SK-N-SH (cell line): Measurements from ENCODE around the gene MAN1A2. TPM values are rescaled to one million over a fixed set of nuclear protein-coding genes. Genes with fewer than 3 reads are reported as not detected.
A peak's percentile ranks its signal among the peaks of the same experiment; 100 is the strongest.

Experiments used
- CTCF ChIA-PET: fragments of 300-600, 350-600 bp; formaldehyde crosslinking; extraction: SDS; loops from one replicate; lab custom pipeline; 2021; lab: Yijun Ruan, JAX
- POLR2A ChIA-PET: fragments of 350-600 bp; sonication (Branson Sonifier 250); formaldehyde crosslinking; extraction: SDS; loops from one replicate; lab custom pipeline; 2020; ENCODE audit warnings: antibody characterized with exemption, inconsistent platforms; lab: Yijun Ruan, JAX
- DNase-seq: peaks from one replicate; pipeline ENCODE4 v3.0.0; 2012
- H2AFZ ChIP-seq: fragments of 200-600 bp; sonication (generic); 2 replicates; pipeline ENCODE4 v1.8.1; 2016; ENCODE audit warnings: antibody characterized with exemption, mild to moderate bottlenecking, low read depth
- H3F3A ChIP-seq: fragments of 200-600 bp; sonication (generic); replicated peaks from 2 replicates; pipeline ENCODE3; 2016; ENCODE audit warnings: antibody characterized with exemption, mild to moderate bottlenecking; ENCODE audit not compliant: insufficient read depth
- H3K27ac ChIP-seq, 2 experiments: fragments of 200-500 bp in 1 of 2; fragments of 200-600 bp in 1 of 2; sonication (Bioruptor generic) in 1 of 2; sonication (generic), shearing (Covaris generic) in 1 of 2; 2 replicates each; pipeline versions ENCODE4 v1.5.1 to v1.6.1; 2014 to 2016; ENCODE audit warnings: low read depth in 2 of 2, inconsistent platforms in 1 of 2, low read length in 1 of 2, mild to moderate bottlenecking in 1 of 2, mixed read lengths in 1 of 2
- H3K27me3 ChIP-seq: fragments of 200-600 bp; sonication (generic), shearing (Covaris generic); 2 replicates; pipeline ENCODE4 v1.6.1; 2016; ENCODE audit warnings: mixed run types; ENCODE audit not compliant: insufficient read depth
- H3K36me3 ChIP-seq, 2 experiments: fragments of 200-500 bp in 1 of 2; fragments of 200-600 bp in 1 of 2; sonication (Bioruptor generic) in 1 of 2; sonication (generic) in 1 of 2; replicated peaks in 1 of 2; 2 replicates each; pipeline versions ENCODE3 to v1.5.1; 2014 to 2016; ENCODE audit warnings: low read length in 1 of 2, mild to moderate bottlenecking in 1 of 2; ENCODE audit not compliant: insufficient read depth in 2 of 2, control insufficient read depth in 1 of 2
- H3K4me1 ChIP-seq, 2 experiments: fragments of 200-500 bp in 1 of 2; fragments of 200-600 bp in 1 of 2; sonication (Bioruptor generic) in 1 of 2; sonication (generic), shearing (Covaris generic) in 1 of 2; 2 replicates each; pipeline versions ENCODE4 v1.5.1 to v1.6.1; 2014 to 2016; ENCODE audit warnings: low read depth in 1 of 2, low read length in 1 of 2, mixed run types in 1 of 2; ENCODE audit not compliant: insufficient read depth in 2 of 2, control insufficient read depth in 1 of 2
- H3K4me2 ChIP-seq: fragments of 200-600 bp; sonication (generic), shearing (Covaris generic); 2 replicates; pipeline ENCODE4 v1.6.1; 2017; ENCODE audit warnings: mixed run types
- H3K4me3 ChIP-seq, 2 experiments: fragments of 200-500 bp in 1 of 2; fragments of 200-600 bp in 1 of 2; sonication (Bioruptor generic) in 1 of 2; sonication (generic), shearing (Covaris generic) in 1 of 2; 2 replicates each; pipeline versions ENCODE4 v1.5.1 to v1.8.1; 2014 to 2016; ENCODE audit warnings: low read depth in 2 of 2, inconsistent platforms in 1 of 2, low read length in 1 of 2, mild to moderate bottlenecking in 1 of 2, mixed read lengths in 1 of 2, moderate library complexity in 1 of 2
- H3K79me2 ChIP-seq: fragments of 200-600 bp; sonication (generic); 2 replicates; pipeline ENCODE4 v1.8.1; 2017; ENCODE audit warnings: mild to moderate bottlenecking; ENCODE audit not compliant: insufficient read depth
- H3K9ac ChIP-seq: fragments of 200-600 bp; sonication (generic); 2 replicates; pipeline ENCODE4 v1.6.1; 2017; ENCODE audit warnings: mixed run types
- H3K9me2 ChIP-seq: fragments of 200-600 bp; sonication (generic); 2 replicates; pipeline ENCODE4 v1.6.1; 2017; ENCODE audit warnings: mixed run types
- H3K9me3 ChIP-seq: fragments of 200-600 bp; sonication (generic); 2 replicates; pipeline ENCODE4 v1.6.1; 2017; ENCODE audit warnings: mixed run types, mild to moderate bottlenecking, moderate library complexity
- H4K20me1 ChIP-seq: fragments of 200-600 bp; sonication (generic); 2 replicates; pipeline ENCODE4 v1.6.1; 2017; ENCODE audit warnings: mild to moderate bottlenecking, mixed run types; ENCODE audit not compliant: insufficient read depth
- FOSL2 ChIP-seq: IDR thresholded peaks from 2 replicates; pipeline ENCODE4 v1.4.0; 2012; ENCODE audit warnings: low read depth, mild to moderate bottlenecking, moderate library complexity, borderline replicate concordance
- FOXJ3 ChIP-seq: sonication (generic); formaldehyde crosslinking; IDR thresholded peaks from 2 replicates; pipeline ENCODE4 v1.5.1; 2020; ENCODE audit warnings: mild to moderate bottlenecking, missing genetic modification reagents
- JUND ChIP-seq: IDR thresholded peaks from 2 replicates; pipeline ENCODE4 v1.4.0; 2012
- NRF1 ChIP-seq: IDR thresholded peaks from 2 replicates; pipeline ENCODE4 v1.6.1; 2012; ENCODE audit warnings: low read depth, mild to moderate bottlenecking, low read length
- SMC3 ChIP-seq: IDR thresholded peaks from 2 replicates; pipeline ENCODE4 v1.6.1; 2012; ENCODE audit warnings: low read depth, low read length, improper control_type of control experiment
- WGBS: methylation state at CpG from one replicate; pipeline ENCODE4 v1.1.6; 2017; ENCODE audit warnings: low lambda C conversion rate; 5-methylcytosine and 5-hydroxymethylcytosine counted together
- polyA plus RNA-seq, 3 experiments: library from polyadenylated mRNA; depleted of rRNA; stranded (reverse); fragments of >200 nt; gene quantifications; 2 replicates each; pipeline ENCODE4 v1.2.3, GENCODE V29; 2012
- TF ChIP-seq, protein P1 (sequence below): fragments of 150-350 bp; IDR thresholded peaks from 2 replicates; pipeline ENCODE4 v1.6.1; 2017; ENCODE audit warnings: antibody characterized with exemption, low read length, low read depth, borderline replicate concordance

MAN1A2 gene
- polyA plus RNA-seq, 1 of the 3 experiments (the other 2 are of a cell fraction), result 6.0 TPM

DNA sequence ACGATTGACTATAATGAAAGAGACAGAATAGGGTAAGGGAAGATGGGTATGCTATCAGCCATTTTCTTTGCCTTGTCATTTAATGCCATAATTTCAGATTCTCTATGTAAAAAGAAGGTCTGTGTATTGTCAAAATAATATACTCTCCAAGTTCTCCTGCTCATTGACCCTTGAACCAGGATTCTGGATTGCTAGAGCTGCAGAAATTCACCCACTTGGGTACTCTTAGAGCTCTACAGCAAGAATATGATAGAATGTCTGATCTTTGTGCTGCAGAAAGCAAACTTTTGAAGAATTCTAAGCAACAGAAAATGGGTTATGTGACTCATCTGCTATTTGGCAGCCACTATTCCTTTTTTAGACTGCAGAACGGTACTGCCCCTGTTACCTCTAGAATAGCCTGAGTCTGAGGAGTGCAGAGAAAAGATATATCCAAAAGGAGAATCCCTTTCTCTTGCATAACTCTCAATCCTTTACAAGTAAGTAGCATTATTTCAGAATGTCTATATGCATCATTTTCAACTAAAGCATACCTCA is 160.4 kb downstream of the MAN1A2 start:
- Histone ChIP-seq H4K20me1 (no peaks in the 10 kb centered on the region), H3K79me2 (no peaks in the 10 kb centered on the region), H3K9ac (no peak overlapping the region), H3K27ac (peak overlapping the region in 1 of 2 experiments; percentile 19; a peak in 1 of 4 replicates), H3K36me3 (peaks cover 12 to 19% of the 10 kb centered on the region in 2 experiments), H2AFZ (no peak overlapping the region)
- POLR2A ChIA-PET, result no interaction called here
- 0 out of 2 replicates have a peak, but pooled peaks have one; percentile 23 for TF ChIP-seq JUND
- no peak for TF ChIP-seq NRF1
- TF ChIP-seq, all 33 proteins: peak for 1
- no peaks in the 10 kb centered on the region for H3K9me2 ChIP-seq
- no peak for DNase-seq
- H3K27me3 ChIP-seq, result no peaks in the 10 kb centered on the region
- H3K9me3 ChIP-seq, result no peaks in the 10 kb centered on the region
- no peak overlapping the region for H3K4me3 ChIP-seq
- peaks cover 10% of the 10 kb centered on the region for H3F3A ChIP-seq
- H3K4me1 ChIP-seq, result no peaks in the 10 kb centered on the region
- CTCF ChIA-PET, result interaction anchor here (3.8 to 4.1 kb wide), 3 partner anchors 14 to 231 kb away, joined by 15 to 27 read pairs (median 24); no protein-coding TSS in a partner anchor
- 63% methylated on average over 2 of the region's 2 CpGs for WGBS
- H3K4me2 ChIP-seq, result no peak overlapping the region; the same call in 1 of the 2 replicates

DNA sequence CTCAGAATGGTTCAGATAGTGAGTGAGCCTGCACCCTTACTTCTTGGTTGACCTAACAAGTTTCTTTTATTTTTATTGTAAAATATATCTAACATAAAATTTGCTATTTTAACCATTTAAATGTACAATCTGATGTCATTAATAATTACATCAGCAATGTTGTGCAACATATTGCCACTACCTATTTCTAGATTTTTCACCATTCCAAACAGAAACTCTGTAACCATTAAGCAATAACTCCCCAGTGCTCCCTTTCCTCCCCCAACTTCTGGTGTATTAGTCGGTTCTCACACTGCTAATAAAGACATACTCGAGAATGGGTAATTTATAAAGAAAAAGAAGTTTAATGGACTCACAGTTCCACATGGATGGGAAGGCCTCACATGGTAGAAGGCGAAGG is 162.4 kb downstream of the MAN1A2 start:
- Histone ChIP-seq H3K27me3 (no peaks in the 10 kb centered on the region), H3K9me2 (no peaks in the 10 kb centered on the region), H3K9ac (no peak overlapping the region), H3K27ac (no peak overlapping the region), H3K4me1 (no peaks in the 10 kb centered on the region), H4K20me1 (no peaks in the 10 kb centered on the region), H3K36me3 (peaks cover 4 to 6% of the 10 kb centered on the region in 2 experiments), H2AFZ (no peak overlapping the region), H3K9me3 (no peaks in the 10 kb centered on the region), H3K4me2 (no peak overlapping the region), H3K79me2 (no peaks in the 10 kb centered on the region), H3K4me3 (no peak overlapping the region), H3F3A (peaks cover 10% of the 10 kb centered on the region)
- TF ChIP-seq NRF1 (no peak), FOXJ3 (no peak), FOSL2 (no peak)
- TF ChIP-seq, protein P1, sequence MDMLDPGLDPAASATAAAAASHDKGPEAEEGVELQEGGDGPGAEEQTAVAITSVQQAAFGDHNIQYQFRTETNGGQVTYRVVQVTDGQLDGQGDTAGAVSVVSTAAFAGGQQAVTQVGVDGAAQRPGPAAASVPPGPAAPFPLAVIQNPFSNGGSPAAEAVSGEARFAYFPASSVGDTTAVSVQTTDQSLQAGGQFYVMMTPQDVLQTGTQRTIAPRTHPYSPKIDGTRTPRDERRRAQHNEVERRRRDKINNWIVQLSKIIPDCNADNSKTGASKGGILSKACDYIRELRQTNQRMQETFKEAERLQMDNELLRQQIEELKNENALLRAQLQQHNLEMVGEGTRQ, result no peak
- 88% methylated on average over 3 of the region's 3 CpGs for WGBS
- CTCF ChIA-PET, result interaction anchor here (0.7 to 3.9 kb wide), 4 partner anchors 16 to 366 kb away, joined by 3 to 27 read pairs (median 9); no protein-coding TSS in a partner anchor
- POLR2A ChIA-PET, result interaction anchor here (1.0 kb wide), 1 partner anchor 42 kb away, joined by 3 read pairs; no protein-coding TSS in a partner anchor
- no peak for DNase-seq

DNA sequence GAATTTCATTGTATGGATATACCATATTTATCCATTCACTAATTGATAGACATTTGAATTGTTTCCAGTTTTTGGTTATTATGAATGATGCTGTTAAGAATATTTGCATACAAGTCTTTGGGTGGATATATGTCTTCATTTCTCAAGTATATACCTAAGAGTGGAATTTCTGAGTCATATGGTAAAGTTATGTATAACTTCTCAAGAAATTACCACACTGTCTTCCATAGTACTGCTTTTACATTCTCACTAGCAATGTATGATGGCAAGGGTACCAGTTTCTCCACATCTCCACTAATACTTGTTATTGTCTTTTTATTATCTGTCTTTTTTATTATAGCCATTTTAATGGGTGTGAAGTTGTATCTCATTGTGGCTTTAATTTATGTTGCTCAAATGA is 164.0 kb downstream of the MAN1A2 start:
- H3K27ac ChIP-seq, result no peak overlapping the region
- H4K20me1 ChIP-seq, result no peaks in the 10 kb centered on the region
- peaks cover 10% of the 10 kb centered on the region for H3F3A ChIP-seq
- no peak for DNase-seq
- TF ChIP-seq SMC3 (no peak), FOSL2 (no peak)
- ChIA-PET CTCF (interaction anchor here (5.2 to 7.1 kb wide), 2 partner anchors 19 to 223 kb away, joined by 50 to 192 read pairs; no protein-coding TSS in a partner anchor), POLR2A (no interaction called here)
- no peak overlapping the region for H2AFZ ChIP-seq
- no peaks in the 10 kb centered on the region for H3K9me3 ChIP-seq
- no peaks in the 10 kb centered on the region for H3K79me2 ChIP-seq
- H3K36me3 ChIP-seq, result peaks cover 0 to 5% of the 10 kb centered on the region in 2 experiments
- no peak overlapping the region for H3K9ac ChIP-seq
- H3K9me2 ChIP-seq, result no peaks in the 10 kb centered on the region
- H3K4me3 ChIP-seq, result no peak overlapping the region
- H3K27me3 ChIP-seq, result no peaks in the 10 kb centered on the region
- H3K4me1 ChIP-seq, result no peaks in the 10 kb centered on the region
- H3K4me2 ChIP-seq, result no peak overlapping the region
